K562 (cell line): Measurements from ENCODE around the gene CBR4. TPM values are rescaled to one million over a fixed set of nuclear protein-coding genes. Genes with fewer than 3 reads are reported as not detected.
"Not testable (repeated sequence)": the region's sequence is repeated elsewhere in the genome, so short reads cannot be mapped to it uniquely, and the experiment has no call there.

ENCODE experiments used
- ATAC-seq: fragments of 200-7000 bp; cut with Tn5 transposase; 3 replicates; pipeline ENCODE4 v1.9.1; 2020; ENCODE audit warnings: moderate library complexity
- BruUV-seq: library from RNA; stranded (reverse); fragments of 400-500 nt; replicated peaks from 2 replicates; lab custom pipeline; 2021; lab: Mats Ljungman, UMichigan
- CTCF ChIA-PET: fragments of 300-600 bp; formaldehyde crosslinking; extraction: SDS; loops from one replicate; lab custom pipeline; 2021; ENCODE audit warnings: low intra/inter-chr PET ratio; lab: Yijun Ruan, JAX
- POLR2A ChIA-PET: fragments of 300-600, 350-650 bp; sonication (Branson Sonifier 250); formaldehyde crosslinking; extraction: SDS; loops from one replicate; lab custom pipeline; 2021; ENCODE audit warnings: antibody characterized with exemption, inconsistent platforms; lab: Yijun Ruan, JAX
- DNase-seq, 4 experiments: peaks; one replicate each; pipeline versions ENCODE4 v3.0.0 to v3.0.0-alpha.2; 2011 to 2018; ENCODE audit warnings: low spot score in 3 of 4, mixed read lengths in 3 of 4; ENCODE audit errors: extremely low read depth in 1 of 4
- FAIRE-seq: peaks from 2 replicates; lab custom pipeline; 2011; peaks lifted over from hg19 to GRCh38; lab: Jason Lieb, UNC
- H2AFZ ChIP-seq: 2 replicates; pipeline ENCODE4 v1.6.0; 2011; ENCODE audit warnings: low read depth, low read length, control low read depth, inconsistent platforms
- H3K27ac ChIP-seq: fragments of 200-600 bp; 3 replicates; pipeline ENCODE4 v1.8.0; 2011; ENCODE audit warnings: low read depth, mild to moderate bottlenecking, control low read depth, inconsistent platforms, low read length, moderate library complexity, mixed read lengths; ENCODE audit errors: extremely low read depth
- H3K27me3 ChIP-seq, 2 experiments: fragments of 300-600 bp in 1 of 2; 2 replicates in 1 of 2; 3 replicates in 1 of 2; pipeline versions ENCODE4 v1.6.0 to v1.8.0; 2011; ENCODE audit warnings: inconsistent platforms in 2 of 2, low read length in 2 of 2, mild to moderate bottlenecking in 1 of 2, mixed read lengths in 1 of 2, moderate library complexity in 1 of 2; ENCODE audit not compliant: control insufficient read depth in 2 of 2, insufficient read depth in 2 of 2
- H3K36me3 ChIP-seq: fragments of 300-600 bp; 3 replicates; pipeline ENCODE4 v1.8.0; 2011; ENCODE audit warnings: mild to moderate bottlenecking, low read length, inconsistent platforms; ENCODE audit not compliant: control insufficient read depth, insufficient read depth
- H3K4me1 ChIP-seq, 2 experiments: fragments of 200-600 bp in 1 of 2; replicated peaks in 1 of 2; 2 replicates in 1 of 2; 3 replicates in 1 of 2; pipeline versions ENCODE4 v1.5.1 to v1.8.0; 2011; ENCODE audit warnings: inconsistent platforms in 2 of 2, low read length in 2 of 2, mild to moderate bottlenecking in 1 of 2, mixed read lengths in 1 of 2, moderate library complexity in 1 of 2; ENCODE audit not compliant: control insufficient read depth in 2 of 2, insufficient read depth in 2 of 2
- H3K4me2 ChIP-seq: 2 replicates; pipeline ENCODE4 v1.6.1; 2011; ENCODE audit warnings: low read length, control low read depth, inconsistent platforms, mixed read lengths; ENCODE audit not compliant: insufficient read depth
- H3K4me3 ChIP-seq: fragments of 200-600 bp; sonication (generic), shearing (Covaris generic); 2 replicates; pipeline ENCODE4 v1.5.1; 2016; ENCODE audit warnings: control low read depth, inconsistent platforms
- H3K79me2 ChIP-seq: fragments of 200-600 bp; 3 replicates; pipeline ENCODE4 v1.8.0; 2011; ENCODE audit warnings: low read length, inconsistent platforms; ENCODE audit not compliant: control insufficient read depth, insufficient read depth
- H3K9ac ChIP-seq, 2 experiments: 2 replicates each; pipeline versions ENCODE4 v1.6.0 to v1.6.1; 2011; ENCODE audit warnings: low read depth in 2 of 2, low read length in 2 of 2, control low read depth in 1 of 2, inconsistent platforms in 1 of 2, mild to moderate bottlenecking in 1 of 2, mixed read lengths in 1 of 2; ENCODE audit not compliant: insufficient read depth in 1 of 2
- H3K9me1 ChIP-seq: one replicate; pipeline ENCODE4 v1.6.0; 2011; ENCODE audit warnings: inconsistent platforms, mild to moderate bottlenecking, low read length, moderate library complexity; ENCODE audit not compliant: control insufficient read depth, insufficient read depth
- H3K9me3 ChIP-seq: replicated peaks from 2 replicates; pipeline ENCODE4 v1.5.1; 2011; ENCODE audit warnings: low read depth, low read length, inconsistent platforms; ENCODE audit not compliant: control insufficient read depth, insufficient read depth
- H4K20me1 ChIP-seq: replicated peaks from 2 replicates; pipeline ENCODE4 v1.6.1; 2011; ENCODE audit warnings: low read length, inconsistent platforms, mixed read lengths; ENCODE audit not compliant: control insufficient read depth, insufficient read depth
- GABPB2 ChIP-seq: fragments of 250-450 bp; sonication (Bioruptor Pico); conservative IDR thresholded peaks from 2 replicates; pipeline ENCODE4 v1.5.1; 2021; ENCODE audit warnings: mild to moderate bottlenecking
- MAFF ChIP-seq: IDR thresholded peaks from 2 replicates; pipeline ENCODE4 v1.6.1; 2012; ENCODE audit warnings: low read length, improper control_type of control experiment
- MITF ChIP-seq: IDR thresholded peaks from 2 replicates; pipeline ENCODE4 v1.6.1; 2014; ENCODE audit warnings: antibody characterized with exemption
- NEUROD1 ChIP-seq: fragments of 150-350 bp; IDR thresholded peaks from 2 replicates; pipeline ENCODE4 v1.6.1; 2014; ENCODE audit warnings: borderline replicate concordance, low read length, low read depth; ENCODE audit not compliant: partially characterized antibody
- NFRKB ChIP-seq: fragments of 450-650 bp; IDR thresholded peaks from 2 replicates; pipeline ENCODE4 v1.6.1; 2016; ENCODE audit warnings: low read depth
- NR2F6 ChIP-seq: fragments of 450-650 bp; formaldehyde crosslinking; IDR thresholded peaks from 2 replicates; pipeline ENCODE4 v1.4.0; 2020; ENCODE audit warnings: mild to moderate bottlenecking
- NR4A1 ChIP-seq, 2 experiments: fragments of 250-450 bp in 1 of 2; fragments of 450-650 bp in 1 of 2; sonication (Bioruptor Pico) in 1 of 2; IDR thresholded peaks; 2 replicates each; pipeline versions ENCODE4 v1.4.0 to v1.6.1; 2016 to 2020; ENCODE audit warnings: mild to moderate bottlenecking in 2 of 2, missing compliant biosample characterization in 1 of 2, missing genetic modification characterization in 1 of 2, moderate library complexity in 1 of 2
- RBM25 ChIP-seq: fragments of 200-400 bp; formaldehyde crosslinking; IDR thresholded peaks from 2 replicates; pipeline ENCODE4 v1.6.1; 2018; ENCODE audit warnings: low read length, low read depth, moderate library complexity; ENCODE audit not compliant: severe bottlenecking
- YY1 ChIP-seq, 3 experiments: IDR thresholded peaks; 2 replicates each; pipeline ENCODE4 v1.6.1; 2011; ENCODE audit warnings: low read length in 2 of 3, mild to moderate bottlenecking in 2 of 3, moderate library complexity in 2 of 3, borderline replicate concordance in 1 of 3, control low read depth in 1 of 3, low read depth in 1 of 3; ENCODE audit not compliant: insufficient read depth in 3 of 3, insufficient replicate concordance in 2 of 3, control insufficient read depth in 1 of 3, insufficient read length in 1 of 3; ENCODE audit errors: extremely low read depth in 1 of 3
- ZBTB9 ChIP-seq: fragments of 450-650 bp; formaldehyde crosslinking; IDR thresholded peaks from 2 replicates; pipeline ENCODE4 v1.4.0; 2020; ENCODE audit warnings: mild to moderate bottlenecking, moderate library complexity
- ZNF140 ChIP-seq: fragments of 250-450 bp; sonication (Bioruptor Pico); IDR thresholded peaks from 2 replicates; pipeline ENCODE4 v1.8.0; 2021; ENCODE audit warnings: moderate library complexity, mild to moderate bottlenecking, inconsistent platforms
- ZNF23 ChIP-seq: fragments of 250-450 bp; sonication (Bioruptor Pico); IDR thresholded peaks from 2 replicates; pipeline ENCODE4 v1.4.0; 2020; ENCODE audit warnings: mild to moderate bottlenecking
- ZNF584 ChIP-seq: fragments of 200-800 bp; sonication (Bioruptor generic); IDR thresholded peaks from 2 replicates; pipeline ENCODE4 v1.6.1; 2016; ENCODE audit warnings: low read depth, mild to moderate bottlenecking, missing genetic modification characterization, missing compliant biosample characterization
- WGBS: fragments of 100-300 bp; shearing (Covaris generic); methylation state at CpG from one replicate; pipeline ENCODE4 v1.1.6; 2016; ENCODE audit warnings: low coverage, mixed read lengths; ENCODE audit not compliant: insufficient coverage; ENCODE audit errors: missing lambda C conversion rate; 5-methylcytosine and 5-hydroxymethylcytosine counted together
- in situ Hi-C: fragments of 300-500 bp; cut with MboI; formaldehyde crosslinking; loops from 4 replicates; pipeline ENCODE4 v1.15.0; 2018; ENCODE audit warnings: inconsistent platforms, mixed read lengths
- intact Hi-C: fragments of 100-400 bp; cut with micrococcal nuclease; formaldehyde crosslinking; loops from 2 replicates; pipeline ENCODE4 v1.14.2; 2022
- polyA plus RNA-seq, 8 experiments: library from polyadenylated mRNA; depleted of rRNA in 4 of 8; stranded (reverse) in 5 of 8; unstranded in 3 of 8; fragments of >200 nt; fragmentation: Nextera tagmentation in 2 of 8; fragmentation: Illumina TruSeq in 1 of 8; extraction: Ambion mirVana in 2 of 8; extraction: Trizol in 1 of 8; gene quantifications; 2 replicates each; pipeline versions ENCODE4 v1.2.1 to v1.2.3, GENCODE V29; 2011 to 2014; ENCODE audit warnings: inconsistent platforms in 1 of 8, missing spikeins in 1 of 8
- total RNA-seq, 7 experiments: library from RNA; depleted of rRNA in 6 of 7; stranded (reverse); fragments of >200 nt in 6 of 7; fragmentation: Illumina TruSeq in 2 of 7; extraction: Trizol in 2 of 7; gene quantifications; 2 replicates each; pipeline versions ENCODE4 v1.2.1 to v1.2.3, GENCODE V29; 2011 to 2021; ENCODE audit warnings: low replicate concordance in 1 of 7

CBR4 gene
- total and polyA plus RNA-seq, 9 of the 15 experiments (the other 6 are each of a cell fraction or from before 2014, with no cell fraction given) = 12.1 to 26.4 (median 18.6) TPM

GRCh38 chr4:168952821-168953246 lies 57.2 kb downstream of the CBR4 start:
- H3K79me2 ChIP-seq, H2AFZ ChIP-seq, H3K27ac ChIP-seq, intact Hi-C loops, CTCF ChIA-PET, BruUV-seq, POLR2A ChIA-PET, in situ Hi-C loops, DNase-seq, H3K36me3 ChIP-seq, FAIRE-seq, H3K4me1 ChIP-seq, ATAC-seq, H3K4me2 ChIP-seq, H3K9me1 ChIP-seq, H3K9ac ChIP-seq, H4K20me1 ChIP-seq, H3K9me3 ChIP-seq, H3K27me3 ChIP-seq, H3K4me3 ChIP-seq: not testable (repeated sequence)
- peak in 1 of 3 experiments; percentile 31 for TF ChIP-seq YY1 (IDR thresholded peaks at IDR 0.05; ENCODE audit: borderline replicate concordance in 1 of 3, control insufficient read depth in 1 of 3, extremely low read depth in 1 of 3, insufficient read depth in 3 of 3, insufficient read length in 1 of 3, insufficient replicate concordance in 2 of 3, low read depth in 1 of 3, low read length in 2 of 3)
- WGBS = 9% methylated on average over 3 of the region's 3 CpGs

GRCh38 chr4:168945291-168945690 lies 64.8 kb downstream of the CBR4 start:
- no peak for ATAC-seq
- BruUV-seq = no TSS peak
- no peak overlapping the region for H3K4me2 ChIP-seq
- WGBS = 0% methylated on average over 2 of the region's 2 CpGs
- H3K9me1 ChIP-seq = no peaks in the 10 kb centered on the region
- no peak for FAIRE-seq
- no peak overlapping the region for H3K9ac ChIP-seq
- POLR2A ChIA-PET = no interaction called here
- H4K20me1 ChIP-seq = no peaks in the 10 kb centered on the region
- CTCF ChIA-PET = no interaction called here
- no peaks in the 10 kb centered on the region for H3K4me1 ChIP-seq
- in situ Hi-C loops = no loop called here
- DNase-seq = no peak
- no peaks in the 10 kb centered on the region for H3K9me3 ChIP-seq
- H3K36me3 ChIP-seq = no peaks in the 10 kb centered on the region
- H2AFZ ChIP-seq = no peak overlapping the region
- no peak overlapping the region for H3K4me3 ChIP-seq
- no peaks in the 10 kb centered on the region for H3K27me3 ChIP-seq
- no peaks in the 10 kb centered on the region for H3K79me2 ChIP-seq
- intact Hi-C loops = no loop called here
- no peak overlapping the region for H3K27ac ChIP-seq
- no peak for TF ChIP-seq NR4A1 (CRISPR knock-in tag; IDR thresholded peaks at IDR 0.05)
- TF ChIP-seq NR4A1 (tag; IDR thresholded peaks at IDR 0.05) = no peak
- TF ChIP-seq NR2F6 (CRISPR knock-in tag) = no peak
- TF ChIP-seq ZNF23 (CRISPR knock-in tag) = no peak
- TF ChIP-seq NEUROD1 = no peak
- TF ChIP-seq MITF = no peak
- TF ChIP-seq ZNF584 (CRISPR knock-in tag) = no peak
- TF ChIP-seq ZNF140 (CRISPR knock-in tag) = no peak
- no peak for TF ChIP-seq MAFF
- no peak for TF ChIP-seq ZBTB9 (CRISPR knock-in tag)
- TF ChIP-seq RBM25 = no peak
- no peak for TF ChIP-seq GABPB2 (CRISPR knock-in tag)
- TF ChIP-seq NFRKB = no peak
